Mesenchymal stem cell (in vitro differentiated cells and primary cell): ENCODE measurements around the gene EFCAB14.

ENCODE experiments used
- DNase-seq: peaks from one replicate; pipeline ENCODE4 v3.0.0-alpha.2; 2013
- H2AFZ ChIP-seq: one replicate; pipeline ENCODE4 v1.6.1; 2013; ENCODE audit warnings: low read depth, mild to moderate bottlenecking, control low read depth, inconsistent platforms, low read length, moderate library complexity
- H2AK5ac ChIP-seq: 2 replicates; pipeline ENCODE4 v1.6.1; 2013; ENCODE audit warnings: low read length, moderate library complexity, mild to moderate bottlenecking, inconsistent platforms; ENCODE audit not compliant: severe bottlenecking
- H2BK120ac ChIP-seq: one replicate; pipeline ENCODE4 v1.6.1; 2013; ENCODE audit warnings: low read depth, mild to moderate bottlenecking, inconsistent platforms, low read length, moderate library complexity
- H2BK12ac ChIP-seq, 2 experiments: one replicate each; pipeline ENCODE4 v1.6.1; 2013; ENCODE audit warnings: inconsistent platforms in 2 of 2, low read length in 2 of 2, mild to moderate bottlenecking in 2 of 2, moderate library complexity in 2 of 2, control low read depth in 1 of 2
- H2BK15ac ChIP-seq: one replicate; pipeline ENCODE4 v1.6.1; 2013; ENCODE audit warnings: mild to moderate bottlenecking, low read depth, inconsistent platforms; ENCODE audit not compliant: poor library complexity, severe bottlenecking
- H2BK5ac ChIP-seq: 2 replicates; pipeline ENCODE4 v1.6.1; 2013; ENCODE audit warnings: low read depth, mild to moderate bottlenecking, low read length, control low read depth, inconsistent platforms; ENCODE audit not compliant: poor library complexity, severe bottlenecking
- H3K14ac ChIP-seq, 2 experiments: one replicate each; pipeline ENCODE4 v1.6.1; 2013; ENCODE audit warnings: inconsistent platforms in 2 of 2, low read length in 2 of 2, control low read depth in 1 of 2, mild to moderate bottlenecking in 1 of 2, moderate library complexity in 1 of 2
- H3K18ac ChIP-seq, 2 experiments: one replicate each; pipeline ENCODE4 v1.6.1; 2013; ENCODE audit warnings: inconsistent platforms in 2 of 2, low read length in 2 of 2, control low read depth in 1 of 2, low read depth in 1 of 2, mild to moderate bottlenecking in 1 of 2
- H3K23ac ChIP-seq, 2 experiments: one replicate each; pipeline ENCODE4 v1.6.1; 2013; ENCODE audit warnings: inconsistent platforms in 2 of 2, low read length in 2 of 2, mild to moderate bottlenecking in 2 of 2, moderate library complexity in 2 of 2, control low read depth in 1 of 2
- H3K27ac ChIP-seq: 2 replicates; pipeline ENCODE4 v1.5.1; 2013; ENCODE audit warnings: mild to moderate bottlenecking, moderate library complexity, low read length, control low read depth, inconsistent platforms; ENCODE audit not compliant: poor library complexity, severe bottlenecking
- H3K27me3 ChIP-seq, 2 experiments: 2 replicates each; pipeline versions ENCODE4 v1.6.1 to v1.7.0; 2013; ENCODE audit warnings: low read length in 2 of 2, mild to moderate bottlenecking in 2 of 2, moderate library complexity in 2 of 2, control low read depth in 1 of 2, inconsistent platforms in 1 of 2; ENCODE audit not compliant: control insufficient read depth in 1 of 2, insufficient read depth in 1 of 2
- H3K36me3 ChIP-seq, 2 experiments: 2 replicates each; pipeline versions ENCODE4 v1.6.1 to v1.7.0; 2013; ENCODE audit warnings: low read length in 2 of 2, control low read depth in 1 of 2, inconsistent platforms in 1 of 2, low read depth in 1 of 2, mild to moderate bottlenecking in 1 of 2; ENCODE audit not compliant: insufficient read depth in 2 of 2, control insufficient read depth in 1 of 2
- H3K4ac ChIP-seq, 2 experiments: one replicate each; pipeline ENCODE4 v1.6.1; 2013; ENCODE audit warnings: inconsistent platforms in 2 of 2, low read length in 2 of 2, mild to moderate bottlenecking in 2 of 2, moderate library complexity in 2 of 2, control low read depth in 1 of 2, low read depth in 1 of 2
- H3K4me1 ChIP-seq: 2 replicates; pipeline ENCODE4 v1.6.1; 2013; ENCODE audit warnings: low read depth, low read length, control low read depth; ENCODE audit not compliant: control insufficient read depth, insufficient read depth
- H3K4me2 ChIP-seq: 2 replicates; pipeline ENCODE4 v1.6.1; 2013; ENCODE audit warnings: low read length, mild to moderate bottlenecking, inconsistent platforms; ENCODE audit not compliant: poor library complexity, severe bottlenecking
- H3K4me3 ChIP-seq, 2 experiments: 2 replicates each; pipeline versions ENCODE4 v1.5.1 to v1.7.0; 2013; ENCODE audit warnings: low read length in 2 of 2, mild to moderate bottlenecking in 2 of 2, control low read depth in 1 of 2, low read depth in 1 of 2; ENCODE audit not compliant: insufficient read depth in 1 of 2
- H3K79me1 ChIP-seq: replicated peaks from 2 replicates; pipeline ENCODE4 v1.6.1; 2013; ENCODE audit warnings: mild to moderate bottlenecking, control low read depth, low read length, inconsistent platforms; ENCODE audit not compliant: poor library complexity, severe bottlenecking
- H3K9ac ChIP-seq: 2 replicates; pipeline ENCODE4 v1.7.0; 2013; ENCODE audit warnings: mild to moderate bottlenecking, low read length, moderate library complexity
- H3K9me3 ChIP-seq: 2 replicates; pipeline ENCODE4 v1.7.0; 2013; ENCODE audit warnings: mild to moderate bottlenecking, low read length; ENCODE audit not compliant: control insufficient read depth
- H4K8ac ChIP-seq: one replicate; pipeline ENCODE4 v1.6.1; 2013; ENCODE audit warnings: inconsistent platforms, mild to moderate bottlenecking, low read length, moderate library complexity
- H4K91ac ChIP-seq: one replicate; pipeline ENCODE4 v1.6.1; 2013; ENCODE audit warnings: mild to moderate bottlenecking, low read length, inconsistent platforms
- WGBS: methylation state at CpG from one replicate; pipeline ENCODE4 v1.1.7; 2013; ENCODE audit warnings: mixed read lengths; 5-methylcytosine and 5-hydroxymethylcytosine counted together

Gene EFCAB14

GRCh38 chr1:46637444-46638083, 81.3 kb downstream of the EFCAB14 start:
- Histone ChIP-seq H3K14ac (no peak overlapping the region), H3K9ac (no peak overlapping the region), H4K91ac (no peak overlapping the region), H3K23ac (no peak overlapping the region), H3K36me3 (peaks cover 15 to 60% of the 10 kb centered on the region in 2 experiments), H3K27me3 (no peaks in the 10 kb centered on the region), H3K4me1 (no peaks in the 10 kb centered on the region), H2AFZ (no peak overlapping the region), H3K4me2 (no peak overlapping the region), H3K4ac (no peak overlapping the region), H4K8ac (no peak overlapping the region), H3K9me3 (no peaks in the 10 kb centered on the region), H3K79me1 (peaks cover 3% of the 10 kb centered on the region), H2BK120ac (no peak overlapping the region), H2BK5ac (no peak overlapping the region), H2AK5ac (no peak overlapping the region), H2BK12ac (no peak overlapping the region), H3K27ac (no peak overlapping the region), H2BK15ac (no peak overlapping the region), H3K18ac (no peak overlapping the region), H3K4me3 (no peak overlapping the region)
- no peak for DNase-seq
- WGBS = 50% methylated on average over 2 of the region's 2 CpGs

DNA sequence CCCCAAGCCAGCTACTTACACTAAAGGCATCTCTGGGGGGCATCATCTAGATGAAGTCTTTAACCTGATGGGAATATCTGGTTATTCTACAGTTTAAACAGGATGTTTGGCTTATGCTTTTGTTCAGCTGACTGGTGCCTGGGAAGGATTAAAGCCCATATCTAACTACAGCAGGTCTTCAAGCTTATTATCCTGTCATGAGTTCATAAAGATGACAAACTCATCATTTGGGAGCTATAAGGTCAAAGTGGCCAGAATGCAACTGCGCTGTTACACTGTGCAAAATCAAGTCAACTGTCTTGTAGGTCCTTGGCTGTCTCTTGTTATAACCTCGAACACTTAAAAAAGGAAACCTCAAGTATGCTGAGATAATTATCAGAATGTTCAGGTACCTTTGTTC, 83.7 kb downstream of the EFCAB14 start:
- WGBS = 80% methylated on average over 1 of the region's 2 CpGs
- H4K8ac ChIP-seq = no peak overlapping the region

GRCh38 chr1:46630719-46631118, 88.2 kb downstream of the EFCAB14 start:
- Histone ChIP-seq H3K4me1 (no peaks in the 10 kb centered on the region), H2BK12ac (no peak overlapping the region), H3K27ac (no peak overlapping the region), H2AFZ (no peak overlapping the region), H3K23ac (no peak overlapping the region), H2AK5ac (no peak overlapping the region), H3K18ac (no peak overlapping the region), H2BK5ac (no peak overlapping the region), H3K9ac (no peak overlapping the region), H3K36me3 (peaks cover 13 to 52% of the 10 kb centered on the region in 2 experiments), H3K27me3 (no peaks in the 10 kb centered on the region), H2BK120ac (no peak overlapping the region), H3K4ac (no peak overlapping the region), H3K79me1 (no peaks in the 10 kb centered on the region), H3K9me3 (no peaks in the 10 kb centered on the region), H2BK15ac (no peak overlapping the region), H4K91ac (no peak overlapping the region), H3K4me3 (no peak overlapping the region), H3K14ac (no peak overlapping the region), H3K4me2 (no peak overlapping the region), H4K8ac (no peak overlapping the region)
- DNase-seq = no peak
- 97% methylated on average over 1 of the region's 2 CpGs for WGBS

More for the DNA sequence above, 83.7 kb downstream of the EFCAB14 start:
- Histone ChIP-seq H3K18ac (no peak overlapping the region), H3K23ac (no peak overlapping the region), H3K4ac (no peak overlapping the region), H2BK15ac (no peak overlapping the region), H3K9ac (no peak overlapping the region), H2AK5ac (no peak overlapping the region), H3K4me1 (no peaks in the 10 kb centered on the region), H3K4me2 (no peak overlapping the region), H3K27ac (no peak overlapping the region), H4K91ac (no peak overlapping the region), H2BK120ac (no peak overlapping the region), H2BK12ac (no peak overlapping the region), H3K79me1 (peaks cover 2% of the 10 kb centered on the region), H3K9me3 (no peaks in the 10 kb centered on the region), H2AFZ (no peak overlapping the region), H2BK5ac (no peak overlapping the region), H3K14ac (no peak overlapping the region), H3K27me3 (no peaks in the 10 kb centered on the region), H3K36me3 (peaks cover 20 to 61% of the 10 kb centered on the region in 2 experiments), H3K4me3 (no peak overlapping the region)
- no peak for DNase-seq
